Right kidney (tissue), 9 donors: ENCODE results near the gene CCSAP.
"Not testable (repeated sequence)": the region's sequence is repeated elsewhere in the genome, so short reads cannot be mapped to it uniquely, and the experiment has no call there.

Experiments used
- DNase-seq: peaks from one replicate; pipeline ENCODE4 v3.0.0-alpha.2; 2016
- long read RNA-seq, 8 donors: transcript quantifications; one replicate each; lab custom pipeline, GENCODE V29; 2026

Gene CCSAP
- long read RNA-seq, donor 1, full-length matches to known transcripts, result 3 of 3 reads
- long read RNA-seq, donor 1, partial matches to known transcripts, result 0 of 3 reads
- long read RNA-seq, donor 1, other reads (novel, unspliced or antisense), result 0 of 3 reads
- long read RNA-seq, donor 2, result 0 reads
- long read RNA-seq, donor 3, full-length matches to known transcripts, result 3 of 3 reads
- long read RNA-seq, donor 3, partial matches to known transcripts, result 0 of 3 reads
- long read RNA-seq, donor 3, other reads (novel, unspliced or antisense), result 0 of 3 reads
- long read RNA-seq, donor 4, full-length matches to known transcripts, result 4 of 4 reads
- long read RNA-seq, donor 4, partial matches to known transcripts, result 0 of 4 reads
- long read RNA-seq, donor 4, other reads (novel, unspliced or antisense), result 0 of 4 reads
- long read RNA-seq, donor 5, full-length matches to known transcripts, result 2 of 2 reads
- long read RNA-seq, donor 5, partial matches to known transcripts, result 0 of 2 reads
- long read RNA-seq, donor 5, other reads (novel, unspliced or antisense), result 0 of 2 reads
- long read RNA-seq, donor 6, full-length matches to known transcripts, result 3 of 3 reads
- long read RNA-seq, donor 6, partial matches to known transcripts, result 0 of 3 reads
- long read RNA-seq, donor 6, other reads (novel, unspliced or antisense), result 0 of 3 reads
- long read RNA-seq, donor 7, full-length matches to known transcripts, result 5 of 5 reads
- long read RNA-seq, donor 7, partial matches to known transcripts, result 0 of 5 reads
- long read RNA-seq, donor 7, other reads (novel, unspliced or antisense), result 0 of 5 reads
- long read RNA-seq, donor 8, full-length matches to known transcripts, result 2 of 2 reads
- long read RNA-seq, donor 8, partial matches to known transcripts, result 0 of 2 reads
- long read RNA-seq, donor 8, other reads (novel, unspliced or antisense), result 0 of 2 reads

- peak; percentile 93 for DNase-seq
Measured at GRCh38 chr1:229342656-229343569, at the start of gene CCSAP. TSS of gene CCSAP (minus strand) at chr1:229343047. CDS start at chr1:229342465, 582 bp downstream.

GRCh38 chr1:229390130-229390529 is 47.3 kb upstream of the CCSAP start:
- DNase-seq, result no peak

- DNase-seq, result no peak
Measured at GRCh38 chr1:229388897-229389580, 46.2 kb upstream of the CCSAP start.

GRCh38 chr1:229385853-229386456 is 43.1 kb upstream of the CCSAP start:
- DNase-seq, result no peak

GRCh38 chr1:229384822-229385221 is 42.0 kb upstream of the CCSAP start:
- DNase-seq, result no peak

GRCh38 chr1:229383961-229384360 is 41.1 kb upstream of the CCSAP start:
- no peak for DNase-seq

- no peak for DNase-seq
Measured at GRCh38 chr1:229383188-229383587, 40.3 kb upstream of the CCSAP start.

GRCh38 chr1:229381234-229381633 is 38.4 kb upstream of the CCSAP start:
- DNase-seq, result no peak

- DNase-seq, result no peak
Measured at GRCh38 chr1:229380536-229381160, 37.8 kb upstream of the CCSAP start.

GRCh38 chr1:229379846-229380245 is 37.0 kb upstream of the CCSAP start:
- DNase-seq, result no peak

GRCh38 chr1:229378586-229379367 is 35.9 kb upstream of the CCSAP start:
- DNase-seq, result no peak

GRCh38 chr1:229378035-229378434 is 35.2 kb upstream of the CCSAP start:
- not testable (repeated sequence) for DNase-seq

GRCh38 chr1:229377429-229377828 is 34.6 kb upstream of the CCSAP start:
- DNase-seq, result no peak

GRCh38 chr1:229376521-229376920 is 33.7 kb upstream of the CCSAP start:
- no peak for DNase-seq

- no peak for DNase-seq
Measured at GRCh38 chr1:229374485-229374884, 31.6 kb upstream of the CCSAP start.

- no peak for DNase-seq
Measured at GRCh38 chr1:229373395-229373794, 30.5 kb upstream of the CCSAP start.

- DNase-seq, result no peak
Measured at GRCh38 chr1:229372251-229372650, 29.4 kb upstream of the CCSAP start.

GRCh38 chr1:229371624-229372023 is 28.8 kb upstream of the CCSAP start:
- DNase-seq, result no peak

GRCh38 chr1:229370601-229371021 is 27.8 kb upstream of the CCSAP start:
- DNase-seq, result no peak

GRCh38 chr1:229368347-229368746 is 25.5 kb upstream of the CCSAP start:
- DNase-seq, result no peak
